K562 (cell line): ENCODE measurements around the gene DOCK7. TPM values are rescaled to one million over a fixed set of nuclear protein-coding genes. Genes with fewer than 3 reads are reported as not detected.
A peak's percentile ranks its signal among the peaks of the same experiment; 100 is the strongest.

Experiments
- ATAC-seq: fragments of 200-7000 bp; cut with Tn5 transposase; 3 replicates; pipeline ENCODE4 v1.9.1; 2020; ENCODE audit warnings: moderate library complexity
- BruUV-seq: library from RNA; stranded (reverse); fragments of 400-500 nt; replicated peaks from 2 replicates; lab custom pipeline; 2021; lab: Mats Ljungman, UMichigan
- CTCF ChIA-PET: fragments of 300-600 bp; formaldehyde crosslinking; extraction: SDS; loops from one replicate; lab custom pipeline; 2021; ENCODE audit warnings: low intra/inter-chr PET ratio; lab: Yijun Ruan, JAX
- POLR2A ChIA-PET: fragments of 300-600, 350-650 bp; sonication (Branson Sonifier 250); formaldehyde crosslinking; extraction: SDS; loops from one replicate; lab custom pipeline; 2021; ENCODE audit warnings: antibody characterized with exemption, inconsistent platforms; lab: Yijun Ruan, JAX
- DNase-seq, 4 experiments: peaks; one replicate each; pipeline versions ENCODE4 v3.0.0 to v3.0.0-alpha.2; 2011 to 2018; ENCODE audit warnings: low spot score in 3 of 4, mixed read lengths in 3 of 4; ENCODE audit errors: extremely low read depth in 1 of 4
- FAIRE-seq: peaks from 2 replicates; lab custom pipeline; 2011; peaks lifted over from hg19 to GRCh38; lab: Jason Lieb, UNC
- H2AFZ ChIP-seq: 2 replicates; pipeline ENCODE4 v1.6.0; 2011; ENCODE audit warnings: low read depth, low read length, control low read depth, inconsistent platforms
- H3K27ac ChIP-seq: fragments of 200-600 bp; 3 replicates; pipeline ENCODE4 v1.8.0; 2011; ENCODE audit warnings: low read depth, mild to moderate bottlenecking, control low read depth, inconsistent platforms, low read length, moderate library complexity, mixed read lengths; ENCODE audit errors: extremely low read depth
- H3K27me3 ChIP-seq, 2 experiments: fragments of 300-600 bp in 1 of 2; 2 replicates in 1 of 2; 3 replicates in 1 of 2; pipeline versions ENCODE4 v1.6.0 to v1.8.0; 2011; ENCODE audit warnings: inconsistent platforms in 2 of 2, low read length in 2 of 2, mild to moderate bottlenecking in 1 of 2, mixed read lengths in 1 of 2, moderate library complexity in 1 of 2; ENCODE audit not compliant: control insufficient read depth in 2 of 2, insufficient read depth in 2 of 2
- H3K36me3 ChIP-seq: fragments of 300-600 bp; 3 replicates; pipeline ENCODE4 v1.8.0; 2011; ENCODE audit warnings: mild to moderate bottlenecking, low read length, inconsistent platforms; ENCODE audit not compliant: control insufficient read depth, insufficient read depth
- H3K4me1 ChIP-seq, 2 experiments: fragments of 200-600 bp in 1 of 2; replicated peaks in 1 of 2; 2 replicates in 1 of 2; 3 replicates in 1 of 2; pipeline versions ENCODE4 v1.5.1 to v1.8.0; 2011; ENCODE audit warnings: inconsistent platforms in 2 of 2, low read length in 2 of 2, mild to moderate bottlenecking in 1 of 2, mixed read lengths in 1 of 2, moderate library complexity in 1 of 2; ENCODE audit not compliant: control insufficient read depth in 2 of 2, insufficient read depth in 2 of 2
- H3K4me2 ChIP-seq: 2 replicates; pipeline ENCODE4 v1.6.1; 2011; ENCODE audit warnings: low read length, control low read depth, inconsistent platforms, mixed read lengths; ENCODE audit not compliant: insufficient read depth
- H3K4me3 ChIP-seq: fragments of 200-600 bp; sonication (generic), shearing (Covaris generic); 2 replicates; pipeline ENCODE4 v1.5.1; 2016; ENCODE audit warnings: control low read depth, inconsistent platforms
- H3K79me2 ChIP-seq: fragments of 200-600 bp; 3 replicates; pipeline ENCODE4 v1.8.0; 2011; ENCODE audit warnings: low read length, inconsistent platforms; ENCODE audit not compliant: control insufficient read depth, insufficient read depth
- H3K9ac ChIP-seq, 2 experiments: 2 replicates each; pipeline versions ENCODE4 v1.6.0 to v1.6.1; 2011; ENCODE audit warnings: low read depth in 2 of 2, low read length in 2 of 2, control low read depth in 1 of 2, inconsistent platforms in 1 of 2, mild to moderate bottlenecking in 1 of 2, mixed read lengths in 1 of 2; ENCODE audit not compliant: insufficient read depth in 1 of 2
- H3K9me1 ChIP-seq: one replicate; pipeline ENCODE4 v1.6.0; 2011; ENCODE audit warnings: inconsistent platforms, mild to moderate bottlenecking, low read length, moderate library complexity; ENCODE audit not compliant: control insufficient read depth, insufficient read depth
- H3K9me3 ChIP-seq: replicated peaks from 2 replicates; pipeline ENCODE4 v1.5.1; 2011; ENCODE audit warnings: low read depth, low read length, inconsistent platforms; ENCODE audit not compliant: control insufficient read depth, insufficient read depth
- H4K20me1 ChIP-seq: replicated peaks from 2 replicates; pipeline ENCODE4 v1.6.1; 2011; ENCODE audit warnings: low read length, inconsistent platforms, mixed read lengths; ENCODE audit not compliant: control insufficient read depth, insufficient read depth
- C11orf30 ChIP-seq: fragments of 450-650 bp; IDR thresholded peaks from 2 replicates; pipeline ENCODE4 v1.6.1; 2016; ENCODE audit warnings: low read depth, mild to moderate bottlenecking
- CHD4 ChIP-seq: fragments of 200-600 bp; sonication (generic); IDR thresholded peaks from 3 replicates; pipeline ENCODE4 v1.6.1; 2012; ENCODE audit warnings: low read depth, mild to moderate bottlenecking, mixed read lengths, low read length, inconsistent platforms; ENCODE audit not compliant: insufficient read depth, insufficient replicate concordance, poor library complexity, severe bottlenecking
- MAFG ChIP-seq: fragments of 450-650 bp; conservative IDR thresholded peaks from 2 replicates; pipeline ENCODE4 v1.6.1; 2016; ENCODE audit warnings: missing genetic modification characterization, missing compliant biosample characterization
- NFE2 ChIP-seq: IDR thresholded peaks from 2 replicates; pipeline ENCODE4 v1.6.1; 2014; ENCODE audit warnings: antibody characterized with exemption, low read depth
- ZNF316 ChIP-seq: fragments of 450-650 bp; IDR thresholded peaks from 2 replicates; pipeline ENCODE4 v1.6.1; 2016
- ZNF324 ChIP-seq: fragments of 250-450 bp; sonication (Bioruptor Pico); IDR thresholded peaks from 2 replicates; pipeline ENCODE4 v1.4.0; 2020; ENCODE audit warnings: mild to moderate bottlenecking
- WGBS: fragments of 100-300 bp; shearing (Covaris generic); methylation state at CpG from one replicate; pipeline ENCODE4 v1.1.6; 2016; ENCODE audit warnings: low coverage, mixed read lengths; ENCODE audit not compliant: insufficient coverage; ENCODE audit errors: missing lambda C conversion rate; 5-methylcytosine and 5-hydroxymethylcytosine counted together
- in situ Hi-C: fragments of 300-500 bp; cut with MboI; formaldehyde crosslinking; loops from 4 replicates; pipeline ENCODE4 v1.15.0; 2018; ENCODE audit warnings: inconsistent platforms, mixed read lengths
- intact Hi-C: fragments of 100-400 bp; cut with micrococcal nuclease; formaldehyde crosslinking; loops from 2 replicates; pipeline ENCODE4 v1.14.2; 2022
- polyA plus RNA-seq, 8 experiments: library from polyadenylated mRNA; depleted of rRNA in 4 of 8; stranded (reverse) in 5 of 8; unstranded in 3 of 8; fragments of >200 nt; fragmentation: Nextera tagmentation in 2 of 8; fragmentation: Illumina TruSeq in 1 of 8; extraction: Ambion mirVana in 2 of 8; extraction: Trizol in 1 of 8; gene quantifications; 2 replicates each; pipeline versions ENCODE4 v1.2.1 to v1.2.3, GENCODE V29; 2011 to 2014; ENCODE audit warnings: inconsistent platforms in 1 of 8, missing spikeins in 1 of 8
- total RNA-seq, 7 experiments: library from RNA; depleted of rRNA in 6 of 7; stranded (reverse); fragments of >200 nt in 6 of 7; fragmentation: Illumina TruSeq in 2 of 7; extraction: Trizol in 2 of 7; gene quantifications; 2 replicates each; pipeline versions ENCODE4 v1.2.1 to v1.2.3, GENCODE V29; 2011 to 2021; ENCODE audit warnings: low replicate concordance in 1 of 7

DOCK7 gene
- total and polyA plus RNA-seq, 9 of the 15 experiments (the other 6 are each of a cell fraction or from before 2014, with no cell fraction given), result 4.9 to 35.1 (median 12.6) TPM

DNA sequence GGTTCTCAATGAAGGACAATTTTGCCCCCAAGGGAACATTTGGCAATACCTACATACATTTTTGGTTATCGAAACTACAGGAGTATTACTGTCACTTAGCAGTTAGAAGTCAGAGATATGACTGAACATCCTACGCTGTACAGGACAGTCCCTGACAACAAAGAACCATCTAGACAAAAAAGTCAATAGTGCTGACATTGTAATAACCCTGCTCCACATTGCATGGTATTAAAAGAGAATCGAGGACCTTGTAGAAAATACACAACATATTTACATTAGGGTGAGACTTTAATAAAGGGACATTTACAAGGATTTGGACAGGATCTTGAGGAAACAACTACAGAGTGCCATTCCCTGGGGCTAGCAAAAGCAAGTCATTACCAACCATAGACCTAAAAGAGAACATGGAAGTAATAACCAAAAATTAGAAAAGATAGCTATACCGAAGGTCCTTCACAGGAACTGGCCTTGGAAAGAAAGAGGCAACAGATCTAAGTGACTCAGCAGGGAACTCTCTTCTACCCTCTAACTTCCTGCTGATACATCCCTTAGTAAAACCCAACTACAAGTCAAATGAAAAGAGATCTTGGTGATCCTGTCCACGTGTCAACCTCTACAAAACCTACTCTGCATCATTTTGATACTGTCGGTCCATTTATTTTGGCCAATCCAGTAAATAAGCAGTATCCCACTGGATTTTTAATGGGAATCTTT lies 50.6 kb downstream of the DOCK7 start:
- Histone ChIP-seq H3K4me3 (no peak overlapping the region), H3K79me2 (no peaks in the 10 kb centered on the region), H3K9me3 (no peaks in the 10 kb centered on the region; the same call in 1 of the 2 replicates), H3K4me1 (no peaks in the 10 kb centered on the region), H3K4me2 (no peak overlapping the region), H3K9me1 (no peaks in the 10 kb centered on the region), H3K27me3 (no peaks in the 10 kb centered on the region), H2AFZ (peak overlapping the region; percentile 43; the same call in 1 of the 2 replicates), H3K36me3 (peaks cover 7% of the 10 kb centered on the region; the same call in 1 of the 3 replicates), H3K9ac (no peak overlapping the region), H3K27ac (peak overlapping the region; percentile 34; the same call in 1 of the 3 replicates), H4K20me1 (no peaks in the 10 kb centered on the region)
- in situ Hi-C loops, result no loop called here
- POLR2A ChIA-PET, result no interaction called here
- DNase-seq, result peak in 3 of 4 experiments; percentile 8 to 22 (median 11)
- CTCF ChIA-PET, result no interaction called here
- 54% methylated on average over 6 of the region's 6 CpGs for WGBS
- intact Hi-C loops, result no loop called here
- FAIRE-seq, result peak; percentile 42
- BruUV-seq, result no TSS peak
- TF ChIP-seq ZNF324 (CRISPR knock-in tag) (no peak), C11orf30 (peak; percentile 42; the same call in 1 of the 2 replicates), MAFG (0 out of 2 replicates have a peak, but pooled peaks have one; percentile 19), CHD4 (no peak), ZNF316 (peak; percentile 72), NFE2 (peak; percentile 56; the same call in 1 of the 2 replicates)
- ATAC-seq, result no peak
